Transverse colon (tissue), 4 donors: Measurements from ENCODE around the gene PACS2. TPM values are rescaled to one million over a fixed set of nuclear protein-coding genes. Genes with fewer than 3 reads are reported as not detected.

Experiments used
- DNase-seq: peaks from one replicate; pipeline ENCODE4 v3.0.0-alpha.2; 2019
- H3K27ac ChIP-seq, 4 donors: fragments of 200-600 bp; sonication (generic); 2 replicates each; pipeline ENCODE4 v1.5.1; 2016 to 2018; ENCODE audit warnings: inconsistent platforms in 4 of 4
- H3K27me3 ChIP-seq: fragments of 200-600 bp; sonication (generic); 2 replicates; pipeline ENCODE4 v1.5.1; 2017; ENCODE audit warnings: inconsistent platforms
- H3K36me3 ChIP-seq, 4 donors: fragments of 200-600 bp; sonication (generic); 2 replicates each; pipeline ENCODE4 v1.5.1; 2017 to 2019; ENCODE audit warnings: inconsistent platforms in 4 of 4
- H3K4me1 ChIP-seq, 4 donors: fragments of 200-600 bp; sonication (generic); 2 replicates each; pipeline ENCODE4 v1.5.1; 2017 to 2020; ENCODE audit warnings: inconsistent platforms in 4 of 4
- H3K4me3 ChIP-seq, 4 donors: fragments of 200-600 bp; sonication (generic); 1 replicate in 1 of 4; 2 replicates in 3 of 4; pipeline versions ENCODE4 v1.5.1 to v1.6.1; 2017 to 2019; ENCODE audit warnings: inconsistent platforms in 4 of 4
- H3K9me3 ChIP-seq, 2 donors: fragments of 200-600 bp; sonication (generic); 2 replicates each; pipeline ENCODE4 v1.5.1; 2017 to 2019; ENCODE audit warnings: inconsistent platforms in 2 of 2
- EP300 ChIP-seq: sonication (generic); formaldehyde crosslinking; IDR thresholded peaks from one replicate; pipeline ENCODE4 v1.6.1; 2017; ENCODE audit warnings: antibody characterized with exemption, low read depth
- POLR2A ChIP-seq: fragments of 450-650 bp; IDR thresholded peaks from one replicate; pipeline ENCODE4 v1.6.1; 2016; ENCODE audit warnings: antibody characterized with exemption, mild to moderate bottlenecking, moderate library complexity
- POLR2AphosphoS5 ChIP-seq, 3 donors: sonication (generic); formaldehyde crosslinking; IDR thresholded peaks; one replicate each; pipeline ENCODE4 v1.6.1; 2016; ENCODE audit warnings: antibody characterized with exemption in 3 of 3
- WGBS, 2 donors: methylation state at CpG; one replicate each; pipeline ENCODE4 v1.1.5; 2018; ENCODE audit warnings: low coverage in 1 of 2; 5-methylcytosine and 5-hydroxymethylcytosine counted together
- in situ Hi-C, 4 donors: fragments of 200-750 bp; cut with MboI; loops; one replicate each; pipeline versions ENCODE4 v1.15.0 to v1.15.1; 2017; ENCODE audit warnings: low sequenced_read_pairs in 3 of 4, low pct_ligation_motif_present in 1 of 4, low pct_unique_long_range_greater_than_20kb in 1 of 4
- intact Hi-C: fragments of 100-400 bp; cut with DNase I; formaldehyde crosslinking; loops from one replicate; pipeline ENCODE4 v1.15.1; 2023; ENCODE audit warnings: low total_unique reads
- total RNA-seq, 4 donors: library from RNA; depleted of rRNA; stranded (reverse); fragments of >200 nt; gene quantifications; one replicate each; pipeline ENCODE4 v1.1.0, GENCODE V29; 2016
- TF ChIP-seq, protein P1 (sequence below), 5 experiments: fragments of 200-600 bp in 3 of 5; fragments of 450-650 bp in 2 of 5; sonication (generic) in 3 of 5; IDR thresholded peaks; 1 replicate in 2 of 5; 2 replicates in 3 of 5; pipeline ENCODE4 v1.5.1; 2016 to 2017; ENCODE audit warnings: antibody characterized with exemption in 5 of 5, inconsistent platforms in 3 of 5, mild to moderate bottlenecking in 2 of 5, moderate library complexity in 1 of 5

Gene PACS2
- total RNA-seq, 4 donors from 2014 or later: 63.0 to 249 (median 135) TPM

DNA sequence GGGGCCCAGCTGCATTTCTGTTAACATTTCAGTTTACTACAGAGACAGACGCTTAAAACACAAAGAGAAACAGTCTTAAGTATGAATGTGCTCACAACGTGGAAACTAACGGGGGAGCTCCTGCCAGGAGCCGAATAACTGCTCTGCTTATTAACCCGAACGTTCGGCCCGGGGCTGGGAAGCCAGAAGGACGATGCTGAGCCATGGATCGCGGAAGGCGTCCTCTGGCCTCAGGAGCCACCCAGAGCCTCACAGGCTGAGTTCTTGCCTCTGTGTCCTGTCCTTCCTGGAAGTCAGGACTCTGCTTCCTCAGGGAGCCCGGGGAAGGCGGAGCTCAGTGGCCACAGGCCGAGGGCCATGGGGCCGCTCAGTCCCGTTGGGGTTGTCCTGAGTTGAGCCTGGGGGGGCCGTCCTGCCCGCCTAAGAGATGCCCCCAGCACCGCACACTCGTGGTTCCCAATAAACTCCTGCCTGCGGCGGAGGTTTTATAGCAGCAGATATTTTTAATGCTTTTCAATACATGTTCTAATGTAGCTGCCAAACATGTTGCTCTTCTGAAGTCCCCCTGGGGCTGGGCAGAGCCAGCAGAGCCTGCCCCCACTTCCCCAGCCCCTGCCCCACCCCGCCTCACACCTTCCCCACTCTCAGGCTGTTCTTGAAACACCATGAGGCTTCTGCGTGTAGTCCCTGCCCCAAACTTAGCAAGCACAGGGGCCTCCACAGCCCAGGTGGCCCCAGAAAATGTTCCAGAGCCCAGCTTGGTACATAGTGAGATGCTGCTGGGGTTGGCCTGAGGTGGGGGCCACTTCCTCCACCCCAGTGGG is 80.4 kb downstream of the PACS2 start:
- intact Hi-C loops: no loop called here
- Histone ChIP-seq H3K27me3 (no peaks in the 10 kb centered on the region), H3K9me3 (no peaks in the 10 kb centered on the region), H3K27ac (no peak overlapping the region), H3K36me3 (no peaks in the 10 kb centered on the region), H3K4me1 (peaks cover 11 to 17% (median 15%) of the 10 kb centered on the region in 4 donors), H3K4me3 (no peak overlapping the region)
- TF ChIP-seq POLR2A: no peak
- no peak for TF ChIP-seq EP300
- TF ChIP-seq, protein P1, sequence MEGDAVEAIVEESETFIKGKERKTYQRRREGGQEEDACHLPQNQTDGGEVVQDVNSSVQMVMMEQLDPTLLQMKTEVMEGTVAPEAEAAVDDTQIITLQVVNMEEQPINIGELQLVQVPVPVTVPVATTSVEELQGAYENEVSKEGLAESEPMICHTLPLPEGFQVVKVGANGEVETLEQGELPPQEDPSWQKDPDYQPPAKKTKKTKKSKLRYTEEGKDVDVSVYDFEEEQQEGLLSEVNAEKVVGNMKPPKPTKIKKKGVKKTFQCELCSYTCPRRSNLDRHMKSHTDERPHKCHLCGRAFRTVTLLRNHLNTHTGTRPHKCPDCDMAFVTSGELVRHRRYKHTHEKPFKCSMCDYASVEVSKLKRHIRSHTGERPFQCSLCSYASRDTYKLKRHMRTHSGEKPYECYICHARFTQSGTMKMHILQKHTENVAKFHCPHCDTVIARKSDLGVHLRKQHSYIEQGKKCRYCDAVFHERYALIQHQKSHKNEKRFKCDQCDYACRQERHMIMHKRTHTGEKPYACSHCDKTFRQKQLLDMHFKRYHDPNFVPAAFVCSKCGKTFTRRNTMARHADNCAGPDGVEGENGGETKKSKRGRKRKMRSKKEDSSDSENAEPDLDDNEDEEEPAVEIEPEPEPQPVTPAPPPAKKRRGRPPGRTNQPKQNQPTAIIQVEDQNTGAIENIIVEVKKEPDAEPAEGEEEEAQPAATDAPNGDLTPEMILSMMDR (IDR thresholded peaks at IDR 0.05): no peak
- TF ChIP-seq POLR2AphosphoS5 (IDR thresholded peaks at IDR 0.05): no peak
- WGBS, 2 donors: 60 to 79% methylated on average over 2 to 23 of the region's 25 CpGs
- in situ Hi-C loops: no loop called here
- DNase-seq: no peak

DNA sequence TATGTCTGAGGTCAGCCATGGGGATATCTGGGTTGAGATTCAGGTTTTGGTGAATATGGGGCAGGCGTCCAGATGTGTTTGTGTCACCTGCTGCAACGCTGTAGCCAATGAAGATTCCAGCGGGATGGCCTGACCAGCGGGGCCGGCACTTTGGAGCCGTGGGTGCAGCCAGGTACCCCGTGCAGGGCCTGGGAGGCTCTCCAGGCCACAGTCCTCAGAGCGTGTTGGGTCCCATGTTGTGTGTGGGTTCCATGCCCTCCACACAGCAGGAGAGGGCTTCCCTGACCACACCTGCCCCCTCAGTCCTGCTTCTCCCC is 80.9 kb downstream of the PACS2 start:
- Histone ChIP-seq H3K4me3 (no peak overlapping the region), H3K9me3 (no peaks in the 10 kb centered on the region), H3K27ac (no peak overlapping the region), H3K36me3 (no peaks in the 10 kb centered on the region), H3K27me3 (no peaks in the 10 kb centered on the region), H3K4me1 (peaks cover 11 to 17% (median 15%) of the 10 kb centered on the region in 4 donors)
- TF ChIP-seq POLR2AphosphoS5 (IDR thresholded peaks at IDR 0.05) (no peak), EP300 (no peak), POLR2A (no peak)
- TF ChIP-seq, protein P1 (IDR thresholded peaks at IDR 0.05): no peak
- DNase-seq: no peak
- in situ Hi-C loops: no loop called here
- intact Hi-C loops: no loop called here
- 93% methylated on average over 8 of the region's 8 CpGs; no CpG with 5 or more reads in 1 of the 2 donors for WGBS, 2 donors

DNA sequence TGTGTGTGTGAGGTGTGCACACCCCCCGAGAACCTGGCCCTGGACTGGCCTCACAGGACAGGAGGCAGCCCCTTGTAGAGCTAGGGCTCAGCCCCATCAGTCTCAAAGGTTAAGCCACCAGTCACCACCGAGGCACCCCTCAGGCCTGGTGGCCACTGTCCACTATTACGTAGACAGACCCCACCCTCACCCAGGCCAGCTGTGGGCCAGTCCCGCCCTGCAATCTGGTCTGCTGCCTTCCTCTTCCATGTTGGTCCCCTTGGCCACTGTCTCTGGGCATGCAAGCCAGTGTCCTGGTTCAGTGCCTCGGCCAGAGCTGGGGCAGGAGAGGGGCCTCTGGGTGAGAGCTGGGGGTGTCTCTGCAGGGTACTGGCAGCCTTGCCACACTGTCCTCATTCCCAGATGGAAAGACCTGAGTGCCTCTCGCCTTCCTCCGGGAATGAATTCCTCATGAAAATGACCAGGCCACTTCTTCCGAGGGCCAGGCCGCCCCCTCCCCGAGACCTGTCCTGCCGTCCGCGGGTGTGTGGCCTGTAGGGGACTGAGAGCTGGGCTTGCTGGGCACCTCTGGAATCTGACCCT is 82.9 kb downstream of the PACS2 start:
- intact Hi-C loops (no loop called here), in situ Hi-C loops (no loop called here)
- H3K9me3 ChIP-seq: no peaks in the 10 kb centered on the region
- H3K36me3 ChIP-seq: peaks cover 0 to 6% (median 2%) of the 10 kb centered on the region in 4 donors
- H3K27ac ChIP-seq: peak overlapping the region; percentile 84 to 91 (median 87)
- TF ChIP-seq, protein P1 (IDR thresholded peaks at IDR 0.05): peak in 1 of 5 experiments; percentile 20
- no peak for TF ChIP-seq POLR2A
- peaks cover 11 to 17% (median 15%) of the 10 kb centered on the region in 4 donors for H3K4me1 ChIP-seq
- 90% methylated on average over 9 of the region's 13 CpGs; no CpG with 5 or more reads in 1 of the 2 donors for WGBS, 2 donors
- H3K4me3 ChIP-seq: peak overlapping the region in 3 of 4 donors; percentile 62 to 70 (median 62)
- DNase-seq: no peak
- H3K27me3 ChIP-seq: no peaks in the 10 kb centered on the region

DNA sequence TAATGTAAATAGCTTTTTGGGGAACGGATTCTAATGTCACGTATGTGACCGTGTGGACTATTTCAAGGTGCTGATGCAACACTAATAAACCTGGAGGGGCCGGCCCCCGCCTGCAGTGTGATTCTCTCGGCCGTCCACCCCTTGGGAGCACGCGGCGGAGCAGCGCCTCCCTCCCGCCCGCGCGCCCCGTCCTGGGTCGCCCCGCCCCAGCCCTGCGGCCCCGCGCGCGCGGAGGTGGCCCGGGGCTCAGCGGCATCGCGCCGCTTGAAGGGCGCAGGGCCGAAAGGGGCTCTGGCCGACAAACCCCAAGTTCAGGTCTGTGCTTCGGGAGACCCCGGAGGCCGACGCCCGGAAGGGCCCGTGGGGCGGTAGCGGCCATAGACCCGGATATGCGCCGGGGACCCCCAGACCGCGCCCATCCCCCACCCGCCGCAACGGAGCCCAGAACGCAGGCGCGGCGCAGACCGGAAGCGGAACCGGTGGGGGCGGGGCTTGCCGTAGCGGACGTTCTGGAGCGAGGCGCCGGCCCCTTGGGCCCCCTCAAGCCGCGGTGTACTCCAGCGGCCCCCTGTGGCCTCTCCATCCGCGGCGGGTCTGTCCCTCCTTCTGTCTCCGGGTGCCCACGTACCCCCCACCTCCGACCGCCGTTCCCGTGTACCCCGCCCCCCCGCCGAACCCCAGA is 83.6 kb downstream of the PACS2 start, which contains the start of gene TEX22:
TSS of gene TEX22 (plus strand) at position 495 of the 682 bp plus-strand sequence. CDS start 803 bp downstream, outside the sequence.
- DNase-seq: peak; percentile 93
- in situ Hi-C loops: no loop called here
- TF ChIP-seq, protein P1 (IDR thresholded peaks at IDR 0.05): no peak
- TF ChIP-seq POLR2A (peak; percentile 71), POLR2AphosphoS5 (IDR thresholded peaks at IDR 0.05) (peak; percentile 61 to 86 (median 74)), EP300 (no peak)
- intact Hi-C loops: no loop called here
- peaks cover 11 to 17% (median 15%) of the 10 kb centered on the region in 4 donors for H3K4me1 ChIP-seq
- H3K4me3 ChIP-seq: peak within 1 kb of the TSS; percentile 62 to 76 (median 66)
- WGBS, 2 donors: 1% methylated on average over 13 to 47 of the region's 77 CpGs
- H3K36me3 ChIP-seq: peaks cover 0 to 6% (median 2%) of the 10 kb centered on the region in 4 donors
- no peaks in the 10 kb centered on the region for H3K9me3 ChIP-seq
- H3K27ac ChIP-seq: peak within 1 kb of the TSS; percentile 84 to 91 (median 87)
- no peaks in the 10 kb centered on the region for H3K27me3 ChIP-seq
